Fibroblast of lung (primary cell): Measurements from ENCODE around the gene DPP6.

Source experiments
- EZH2 ChIP-seq: IDR thresholded peaks from 2 replicates; pipeline ENCODE4 v1.5.1; 2012; ENCODE audit warnings: low read length, control low read depth, mild to moderate bottlenecking; ENCODE audit errors: missing control alignments
- TF ChIP-seq, protein P1 (sequence below), 2 donors: IDR thresholded peaks in 1 of 2; conservative IDR thresholded peaks in 1 of 2; 1 replicate in 1 of 2; 2 replicates in 1 of 2; pipeline ENCODE4 v1.5.1; 2011 to 2012; ENCODE audit warnings: low read length in 2 of 2, control low read depth in 1 of 2, inconsistent platforms in 1 of 2, low read depth in 1 of 2, mild to moderate bottlenecking in 1 of 2

DNA sequence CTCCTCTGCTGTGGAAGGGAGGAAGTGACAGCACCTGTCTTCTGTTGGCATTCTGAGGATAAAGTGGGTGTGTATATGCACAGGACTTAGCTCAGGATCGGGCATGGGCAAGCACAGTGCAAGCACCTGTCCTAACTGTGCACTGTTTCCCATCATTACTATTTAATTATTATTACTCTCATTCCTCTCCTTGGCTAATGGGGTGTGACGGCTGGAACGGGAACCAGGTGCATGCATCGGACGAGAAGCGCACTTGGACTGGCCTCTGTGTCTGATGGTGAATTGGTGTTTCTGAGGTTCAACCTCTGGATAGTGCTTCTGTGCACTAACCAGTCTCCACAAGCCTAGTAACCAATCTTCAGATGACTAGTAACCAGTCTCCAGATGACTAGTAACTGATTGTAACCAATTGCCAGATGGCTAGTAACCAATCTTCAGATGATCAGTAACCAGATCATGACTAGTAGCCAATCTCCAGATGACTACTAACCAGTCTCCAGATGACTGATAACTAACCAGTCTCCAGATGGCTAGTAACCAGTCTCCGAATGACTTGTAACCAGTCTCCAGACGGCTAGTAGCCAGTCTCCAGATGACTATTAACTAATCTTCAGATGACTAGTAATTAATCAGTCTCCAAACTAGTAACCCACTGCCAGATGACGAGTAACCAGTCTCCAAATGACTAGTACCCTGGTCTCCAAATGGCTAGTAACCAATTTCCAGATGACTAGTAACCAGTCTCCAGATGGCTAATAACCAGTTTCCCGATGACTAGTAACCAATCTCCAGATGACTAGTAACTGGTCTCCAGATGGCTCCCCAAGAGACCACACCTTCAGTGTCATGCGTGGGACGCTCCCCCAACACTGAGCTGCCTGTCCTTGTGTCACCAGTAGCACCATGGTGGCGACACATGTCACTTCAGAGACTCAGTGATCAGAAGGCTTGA lies 864.9 kb downstream of the DPP6 start:
- TF ChIP-seq, protein P1, sequence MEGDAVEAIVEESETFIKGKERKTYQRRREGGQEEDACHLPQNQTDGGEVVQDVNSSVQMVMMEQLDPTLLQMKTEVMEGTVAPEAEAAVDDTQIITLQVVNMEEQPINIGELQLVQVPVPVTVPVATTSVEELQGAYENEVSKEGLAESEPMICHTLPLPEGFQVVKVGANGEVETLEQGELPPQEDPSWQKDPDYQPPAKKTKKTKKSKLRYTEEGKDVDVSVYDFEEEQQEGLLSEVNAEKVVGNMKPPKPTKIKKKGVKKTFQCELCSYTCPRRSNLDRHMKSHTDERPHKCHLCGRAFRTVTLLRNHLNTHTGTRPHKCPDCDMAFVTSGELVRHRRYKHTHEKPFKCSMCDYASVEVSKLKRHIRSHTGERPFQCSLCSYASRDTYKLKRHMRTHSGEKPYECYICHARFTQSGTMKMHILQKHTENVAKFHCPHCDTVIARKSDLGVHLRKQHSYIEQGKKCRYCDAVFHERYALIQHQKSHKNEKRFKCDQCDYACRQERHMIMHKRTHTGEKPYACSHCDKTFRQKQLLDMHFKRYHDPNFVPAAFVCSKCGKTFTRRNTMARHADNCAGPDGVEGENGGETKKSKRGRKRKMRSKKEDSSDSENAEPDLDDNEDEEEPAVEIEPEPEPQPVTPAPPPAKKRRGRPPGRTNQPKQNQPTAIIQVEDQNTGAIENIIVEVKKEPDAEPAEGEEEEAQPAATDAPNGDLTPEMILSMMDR (conservative IDR thresholded peaks at IDR 0.05 in 1 of 2, IDR thresholded peaks at IDR 0.05 in 1 of 2; ENCODE audit: low read depth in 1 of 2, low read length in 2 of 2) = no peak
- TF ChIP-seq EZH2 = no peak
